Fibroblast of lung (primary cell): ENCODE measurements around the gene GNG7.

Experiments
- EZH2 ChIP-seq: IDR thresholded peaks from 2 replicates; pipeline ENCODE4 v1.5.1; 2012; ENCODE audit warnings: low read length, control low read depth, mild to moderate bottlenecking; ENCODE audit errors: missing control alignments
- TF ChIP-seq, protein P1 (sequence below), 2 donors: IDR thresholded peaks in 1 of 2; conservative IDR thresholded peaks in 1 of 2; 1 replicate in 1 of 2; 2 replicates in 1 of 2; pipeline ENCODE4 v1.5.1; 2011 to 2012; ENCODE audit warnings: low read length in 2 of 2, control low read depth in 1 of 2, inconsistent platforms in 1 of 2, low read depth in 1 of 2, mild to moderate bottlenecking in 1 of 2

DNA sequence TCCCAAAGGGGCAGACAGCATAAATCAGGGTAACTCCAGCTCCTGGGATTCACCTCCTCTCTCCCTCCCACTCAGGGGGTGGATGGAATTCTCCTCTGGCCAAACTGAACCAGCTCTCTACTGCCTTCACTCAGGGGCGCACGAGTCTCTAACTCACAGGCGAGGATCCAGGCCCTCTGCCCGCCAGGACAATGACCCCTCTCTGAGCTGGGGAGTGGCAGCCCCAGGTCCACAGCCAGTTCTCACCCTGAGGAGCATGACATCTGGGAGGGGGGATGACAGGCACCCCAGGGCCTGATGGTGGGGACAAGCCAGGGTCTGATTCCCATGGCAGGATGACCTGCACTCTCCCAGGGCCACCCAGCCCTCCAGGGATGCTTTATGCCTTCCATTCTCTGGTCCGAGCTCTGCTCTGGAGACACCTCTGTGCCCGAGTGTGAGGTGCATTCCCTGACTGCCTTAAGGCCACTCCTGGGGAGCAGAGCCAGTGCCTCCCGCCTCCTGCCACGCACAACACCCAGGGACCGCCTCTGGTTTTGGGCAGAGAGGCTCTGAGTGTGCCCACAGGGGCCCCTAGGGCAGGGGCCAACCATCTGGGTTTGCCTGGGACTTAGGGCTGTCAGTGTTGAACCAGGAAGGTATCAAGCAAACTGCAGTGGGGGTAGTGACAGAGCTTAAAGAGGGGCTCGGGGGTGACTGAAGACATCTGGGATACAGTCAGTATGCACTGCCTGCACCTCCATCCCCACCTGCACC, 66.2 kb downstream of the GNG7 start:
- TF ChIP-seq, protein P1, sequence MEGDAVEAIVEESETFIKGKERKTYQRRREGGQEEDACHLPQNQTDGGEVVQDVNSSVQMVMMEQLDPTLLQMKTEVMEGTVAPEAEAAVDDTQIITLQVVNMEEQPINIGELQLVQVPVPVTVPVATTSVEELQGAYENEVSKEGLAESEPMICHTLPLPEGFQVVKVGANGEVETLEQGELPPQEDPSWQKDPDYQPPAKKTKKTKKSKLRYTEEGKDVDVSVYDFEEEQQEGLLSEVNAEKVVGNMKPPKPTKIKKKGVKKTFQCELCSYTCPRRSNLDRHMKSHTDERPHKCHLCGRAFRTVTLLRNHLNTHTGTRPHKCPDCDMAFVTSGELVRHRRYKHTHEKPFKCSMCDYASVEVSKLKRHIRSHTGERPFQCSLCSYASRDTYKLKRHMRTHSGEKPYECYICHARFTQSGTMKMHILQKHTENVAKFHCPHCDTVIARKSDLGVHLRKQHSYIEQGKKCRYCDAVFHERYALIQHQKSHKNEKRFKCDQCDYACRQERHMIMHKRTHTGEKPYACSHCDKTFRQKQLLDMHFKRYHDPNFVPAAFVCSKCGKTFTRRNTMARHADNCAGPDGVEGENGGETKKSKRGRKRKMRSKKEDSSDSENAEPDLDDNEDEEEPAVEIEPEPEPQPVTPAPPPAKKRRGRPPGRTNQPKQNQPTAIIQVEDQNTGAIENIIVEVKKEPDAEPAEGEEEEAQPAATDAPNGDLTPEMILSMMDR (conservative IDR thresholded peaks at IDR 0.05 in 1 of 2, IDR thresholded peaks at IDR 0.05 in 1 of 2; ENCODE audit: low read depth in 1 of 2, low read length in 2 of 2), result no peak
- no peak for TF ChIP-seq EZH2
